PC-3 (cell line): Measurements from ENCODE around the gene EHD3.

ENCODE experiments used
- EZH2 ChIP-seq: fragments of 300-600 bp; sonication (generic); IDR thresholded peaks from one replicate; pipeline ENCODE4 v1.6.1; 2017; ENCODE audit warnings: antibody characterized with exemption, mild to moderate bottlenecking, low read length; ENCODE audit not compliant: unreplicated experiment
- EZH2phosphoT487 ChIP-seq: fragments of 300-600 bp; sonication (generic); IDR thresholded peaks from 2 replicates; pipeline ENCODE4 v1.6.1; 2018; ENCODE audit warnings: mild to moderate bottlenecking, antibody characterized with exemption, low read length, borderline replicate concordance
- TF ChIP-seq, protein P1 (sequence below): fragments of 300-600 bp; sonication (generic); conservative IDR thresholded peaks from 2 replicates; pipeline ENCODE4 v1.5.1; 2017; ENCODE audit warnings: antibody characterized with exemption, low read depth, mild to moderate bottlenecking, low read length

DNA sequence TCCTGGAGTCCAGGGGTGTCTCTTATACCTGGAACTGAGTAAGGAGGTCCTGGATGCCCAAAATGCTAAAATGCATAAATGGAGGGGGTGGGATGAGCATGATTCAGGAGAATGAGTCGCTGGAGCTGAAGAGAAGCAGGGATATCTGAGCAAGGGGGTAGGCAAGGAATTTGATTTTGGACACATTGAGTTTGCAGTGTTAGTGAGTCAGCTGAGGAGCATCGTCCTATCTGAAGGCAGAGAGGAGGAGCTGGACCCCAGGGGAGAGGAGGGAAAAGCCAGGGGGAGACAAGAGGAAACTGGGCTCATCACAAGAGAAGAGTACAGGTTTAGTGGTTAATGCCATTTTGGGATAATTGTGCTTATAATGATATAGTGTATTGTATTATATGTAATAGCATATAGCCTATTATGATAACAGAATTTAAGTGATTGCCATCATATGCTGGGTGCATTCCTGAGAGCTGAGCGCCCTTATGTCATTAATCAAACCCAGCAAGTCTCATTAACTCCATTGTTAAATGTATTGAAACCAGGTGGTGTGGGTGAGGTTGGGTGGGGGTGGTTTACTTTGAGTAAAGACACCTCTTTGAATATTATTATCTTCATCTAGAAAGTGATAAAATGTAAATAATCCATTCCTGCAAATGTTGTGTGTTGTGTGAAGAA is 12.4 kb downstream of the EHD3 start:
- TF ChIP-seq, protein P1, sequence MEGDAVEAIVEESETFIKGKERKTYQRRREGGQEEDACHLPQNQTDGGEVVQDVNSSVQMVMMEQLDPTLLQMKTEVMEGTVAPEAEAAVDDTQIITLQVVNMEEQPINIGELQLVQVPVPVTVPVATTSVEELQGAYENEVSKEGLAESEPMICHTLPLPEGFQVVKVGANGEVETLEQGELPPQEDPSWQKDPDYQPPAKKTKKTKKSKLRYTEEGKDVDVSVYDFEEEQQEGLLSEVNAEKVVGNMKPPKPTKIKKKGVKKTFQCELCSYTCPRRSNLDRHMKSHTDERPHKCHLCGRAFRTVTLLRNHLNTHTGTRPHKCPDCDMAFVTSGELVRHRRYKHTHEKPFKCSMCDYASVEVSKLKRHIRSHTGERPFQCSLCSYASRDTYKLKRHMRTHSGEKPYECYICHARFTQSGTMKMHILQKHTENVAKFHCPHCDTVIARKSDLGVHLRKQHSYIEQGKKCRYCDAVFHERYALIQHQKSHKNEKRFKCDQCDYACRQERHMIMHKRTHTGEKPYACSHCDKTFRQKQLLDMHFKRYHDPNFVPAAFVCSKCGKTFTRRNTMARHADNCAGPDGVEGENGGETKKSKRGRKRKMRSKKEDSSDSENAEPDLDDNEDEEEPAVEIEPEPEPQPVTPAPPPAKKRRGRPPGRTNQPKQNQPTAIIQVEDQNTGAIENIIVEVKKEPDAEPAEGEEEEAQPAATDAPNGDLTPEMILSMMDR, result no peak
- TF ChIP-seq EZH2 (no peak), EZH2phosphoT487 (no peak)
